CMK (cell line): ENCODE results near the gene ATXN2.
A peak's percentile ranks its signal among the peaks of the same experiment; 100 is the strongest.

ENCODE experiments used
- DNase-seq: peaks from one replicate; pipeline ENCODE4 v3.0.0-alpha.2; 2010; ENCODE audit warnings: low read depth

ATXN2 gene

DNA sequence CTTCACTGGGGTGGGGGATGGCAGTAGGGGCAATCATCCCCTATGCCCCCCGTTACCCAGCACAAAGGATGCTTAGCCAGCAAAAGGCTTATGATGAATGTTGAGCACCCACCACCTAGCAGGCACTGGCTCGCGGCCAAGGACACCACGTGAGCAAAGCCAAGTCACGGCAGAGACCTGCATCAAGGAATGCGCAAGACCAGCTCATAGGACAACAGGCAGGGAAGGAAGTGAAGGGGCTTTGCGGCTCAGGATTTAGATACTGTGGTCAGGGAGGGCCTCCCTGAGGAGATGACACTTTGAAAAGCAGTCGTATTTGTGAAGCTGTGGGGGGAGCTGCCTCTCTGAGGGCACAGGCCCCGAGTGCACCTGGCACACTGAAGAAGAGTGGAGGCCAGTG lies 160.6 kb downstream of the ATXN2 start:
- DNase-seq: peak; percentile 91

DNA sequence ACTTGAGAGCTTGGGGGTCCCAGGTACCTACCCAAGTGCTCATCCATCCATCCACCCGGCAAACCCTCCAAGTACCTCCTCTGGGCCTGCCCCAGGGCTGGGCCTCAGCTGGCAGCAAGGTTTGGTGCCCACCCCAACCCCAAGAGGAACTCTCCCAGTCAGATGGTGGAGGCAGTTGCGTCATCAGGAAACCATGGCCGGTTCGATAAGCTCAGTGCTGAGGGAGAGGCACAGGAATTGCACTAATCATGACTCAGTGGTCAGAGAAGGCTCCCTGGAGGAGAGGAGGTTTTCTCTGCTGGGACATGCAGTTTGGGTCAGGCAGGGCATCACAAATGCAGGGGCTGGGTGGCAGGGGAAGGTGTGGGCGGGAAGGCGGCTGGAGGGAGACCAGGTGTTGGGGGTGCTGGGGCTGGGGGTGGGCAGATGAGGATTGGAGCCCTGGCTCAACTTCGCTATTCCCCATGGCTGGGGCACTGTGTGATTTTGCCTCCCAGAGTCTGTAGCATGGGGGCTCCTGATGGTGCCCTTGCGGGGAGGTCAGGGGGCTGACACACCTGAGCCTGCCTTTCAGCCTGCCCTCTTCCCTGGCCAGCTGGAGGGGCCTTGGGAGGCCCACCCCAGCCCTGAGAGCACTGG lies 161.2 kb downstream of the ATXN2 start:
- peak; percentile 69 for DNase-seq

DNA sequence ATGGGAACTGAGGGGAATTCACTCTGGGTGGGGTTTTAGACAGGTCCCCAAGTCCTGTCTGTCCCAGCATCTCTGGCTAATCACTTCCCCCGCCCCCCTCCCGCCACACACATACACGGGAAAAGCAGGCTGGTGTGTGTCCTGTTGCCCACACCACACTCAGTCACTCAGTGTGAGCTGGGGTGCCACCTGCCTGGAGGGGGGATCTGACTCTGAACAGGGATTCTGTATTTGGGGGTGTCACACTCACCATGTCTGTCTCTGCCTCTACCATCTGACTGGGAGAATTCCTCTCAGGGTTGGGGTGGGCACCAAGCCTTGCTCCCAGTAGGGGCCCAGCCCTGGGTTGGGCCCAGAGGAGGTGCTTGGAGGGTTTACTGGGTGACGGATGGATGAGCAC lies 162.3 kb downstream of the ATXN2 start:
- no peak for DNase-seq

DNA sequence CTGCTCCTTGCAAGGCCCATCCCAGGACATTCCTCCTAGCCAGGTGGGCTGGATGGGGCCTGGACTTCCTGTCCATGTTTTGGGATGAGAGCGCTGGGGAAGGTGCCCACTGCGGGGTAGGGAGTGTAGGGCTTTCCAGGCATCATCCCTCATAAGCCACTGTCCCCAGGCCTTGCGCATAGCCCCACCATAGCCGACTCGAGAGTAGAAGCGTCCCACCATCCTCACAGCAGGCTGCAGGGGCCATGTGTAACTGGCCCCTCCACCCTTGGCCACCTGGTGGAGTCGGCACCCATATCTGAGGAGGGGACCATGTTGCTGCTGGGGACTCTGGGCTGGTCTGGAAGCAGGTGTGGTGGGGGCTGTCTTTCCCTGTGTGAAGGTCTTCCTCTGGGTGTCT lies 162.8 kb downstream of the ATXN2 start:
- no peak for DNase-seq

DNA sequence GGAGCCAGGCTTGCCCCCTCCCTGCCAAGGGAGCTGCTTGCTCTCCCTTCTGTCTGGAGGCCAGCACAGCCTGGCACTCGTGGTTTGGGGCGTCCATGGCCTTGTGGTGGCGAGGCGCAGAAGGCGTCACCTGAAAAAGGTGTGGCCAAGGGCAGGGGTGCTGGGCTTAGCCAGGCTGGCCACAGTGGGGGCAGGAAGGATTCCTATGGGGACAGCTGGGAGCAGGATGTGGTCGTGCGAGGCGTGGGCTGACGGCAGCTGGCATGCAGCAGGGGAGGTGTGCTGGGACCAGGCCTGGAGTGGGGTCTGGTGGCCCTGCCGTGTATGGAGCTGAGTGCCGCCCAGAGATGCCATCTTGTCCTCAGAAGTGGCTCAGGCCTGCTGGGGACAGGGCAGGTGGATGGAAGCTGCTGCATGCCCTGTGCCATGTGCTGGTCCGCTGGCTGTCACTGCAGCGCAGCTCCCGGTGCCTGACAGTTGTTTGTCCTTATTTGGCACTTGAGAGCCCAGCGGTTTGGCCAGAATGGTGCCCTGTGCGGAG lies 163.4 kb downstream of the ATXN2 start:
- no peak for DNase-seq

DNA sequence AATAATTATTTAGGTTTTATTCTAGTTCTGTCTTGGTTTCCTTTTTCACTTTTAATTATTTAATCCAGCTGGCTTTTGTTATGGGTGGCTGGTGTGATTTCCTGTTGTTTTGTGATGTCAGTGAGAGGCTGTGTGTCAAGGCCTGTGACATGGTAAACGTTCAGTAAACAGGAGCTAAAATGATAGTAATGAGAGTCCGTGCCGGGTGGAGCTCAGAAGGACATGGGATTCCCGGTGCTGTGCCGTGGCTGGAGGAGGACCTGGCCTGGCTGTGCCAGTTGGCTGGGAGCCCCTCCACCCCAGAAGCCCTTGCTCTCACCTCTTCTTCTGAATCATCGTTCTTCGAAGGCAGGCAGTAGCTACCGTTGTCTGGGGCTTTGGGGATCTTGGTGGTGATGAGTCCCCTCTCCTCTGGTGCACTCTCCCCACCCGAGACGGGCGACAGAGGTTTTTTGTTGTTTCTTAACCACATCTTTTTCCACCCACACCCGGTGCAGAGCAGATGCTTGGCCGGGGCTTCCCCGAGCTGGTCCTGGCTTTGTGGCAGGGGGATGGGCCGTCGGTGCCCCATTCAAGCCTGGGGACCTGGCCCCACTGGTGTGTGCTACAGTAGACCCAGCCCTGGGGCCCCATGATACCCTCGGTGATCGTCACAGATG lies 164.3 kb downstream of the ATXN2 start:
- DNase-seq: no peak

DNA sequence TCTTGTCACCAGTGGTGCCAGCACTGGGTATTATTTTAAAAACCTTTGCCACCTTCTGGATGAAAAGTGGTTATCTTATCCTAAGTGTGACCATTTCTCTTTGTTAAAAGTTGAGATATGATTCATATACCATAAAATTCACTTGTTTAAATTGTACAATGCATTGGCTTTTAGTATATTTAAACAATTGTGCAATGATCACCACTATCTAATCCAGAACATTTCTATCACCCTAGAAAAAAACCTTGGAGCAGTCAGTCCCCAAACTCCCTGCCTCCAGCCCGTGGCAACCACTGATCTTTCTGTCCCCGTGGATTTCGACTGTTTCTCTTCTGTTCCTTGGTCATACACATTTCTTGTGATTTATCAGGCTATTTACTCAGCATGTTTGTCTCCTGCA lies 165.1 kb downstream of the ATXN2 start:
- no peak for DNase-seq

DNA sequence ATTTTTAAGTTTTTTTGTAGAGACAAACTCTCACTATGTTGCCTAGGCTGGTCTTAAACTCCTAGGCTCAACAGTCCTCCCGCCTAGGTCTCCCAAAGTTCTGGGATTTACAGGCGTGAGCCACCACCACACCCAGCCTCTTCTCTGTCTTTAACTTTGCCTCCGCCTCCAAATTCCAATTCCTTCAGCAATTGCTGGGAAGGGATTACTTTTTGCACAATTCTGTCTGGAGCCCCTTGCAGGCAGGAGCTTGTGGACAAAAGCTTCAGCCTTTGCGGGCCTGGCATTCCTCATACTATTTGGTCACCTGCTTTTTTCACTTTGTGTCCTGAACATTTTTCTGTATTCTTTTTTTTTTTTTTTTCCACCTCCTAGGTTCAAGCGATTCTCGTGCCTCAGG lies 167.3 kb downstream of the ATXN2 start:
- DNase-seq: no peak

DNA sequence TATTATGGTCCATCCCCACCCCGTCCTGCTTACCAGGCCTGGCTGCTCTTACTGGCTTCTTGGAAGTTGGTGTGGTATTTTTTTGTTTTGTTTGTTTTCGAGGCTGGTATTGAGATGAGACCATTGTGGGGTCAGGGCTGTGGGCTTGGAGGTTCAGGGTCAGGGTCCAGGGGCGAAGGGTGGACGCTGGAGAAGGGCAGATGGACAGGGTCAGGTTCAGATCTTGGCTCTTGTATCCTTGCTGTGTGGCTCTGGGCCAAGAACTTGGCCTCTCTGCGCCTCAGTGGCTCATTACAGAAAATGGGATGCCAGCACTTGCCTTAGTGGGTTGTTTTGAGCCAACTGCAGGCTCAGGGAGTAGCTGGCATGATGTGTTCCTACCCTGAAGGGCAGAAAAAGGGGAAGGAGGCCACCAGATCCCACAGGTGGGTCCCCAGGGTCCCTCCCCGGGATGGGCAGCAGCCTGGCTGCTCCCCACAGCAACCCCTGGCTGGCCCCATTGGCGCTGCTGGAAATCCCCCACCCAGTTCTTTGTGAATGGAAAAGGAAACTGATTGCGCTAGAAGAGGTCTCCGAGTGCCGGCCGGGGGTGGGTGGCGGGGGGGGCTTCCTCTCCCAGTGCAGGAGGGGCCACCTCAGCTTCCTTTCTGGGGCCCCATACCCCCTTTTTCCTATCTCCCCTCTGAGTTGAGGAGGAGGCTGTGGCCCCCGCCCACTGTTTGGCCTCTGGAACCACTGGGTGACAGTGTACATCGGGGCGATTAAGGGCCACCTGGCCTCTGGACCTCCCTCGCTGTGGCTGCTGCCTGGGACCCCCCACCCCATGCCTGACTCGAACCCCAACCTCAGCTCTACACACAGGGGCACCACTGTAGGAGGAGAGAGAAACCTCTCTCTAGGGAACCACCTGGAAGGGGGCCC lies 168.4 kb downstream of the ATXN2 start:
- DNase-seq: no peak

DNA sequence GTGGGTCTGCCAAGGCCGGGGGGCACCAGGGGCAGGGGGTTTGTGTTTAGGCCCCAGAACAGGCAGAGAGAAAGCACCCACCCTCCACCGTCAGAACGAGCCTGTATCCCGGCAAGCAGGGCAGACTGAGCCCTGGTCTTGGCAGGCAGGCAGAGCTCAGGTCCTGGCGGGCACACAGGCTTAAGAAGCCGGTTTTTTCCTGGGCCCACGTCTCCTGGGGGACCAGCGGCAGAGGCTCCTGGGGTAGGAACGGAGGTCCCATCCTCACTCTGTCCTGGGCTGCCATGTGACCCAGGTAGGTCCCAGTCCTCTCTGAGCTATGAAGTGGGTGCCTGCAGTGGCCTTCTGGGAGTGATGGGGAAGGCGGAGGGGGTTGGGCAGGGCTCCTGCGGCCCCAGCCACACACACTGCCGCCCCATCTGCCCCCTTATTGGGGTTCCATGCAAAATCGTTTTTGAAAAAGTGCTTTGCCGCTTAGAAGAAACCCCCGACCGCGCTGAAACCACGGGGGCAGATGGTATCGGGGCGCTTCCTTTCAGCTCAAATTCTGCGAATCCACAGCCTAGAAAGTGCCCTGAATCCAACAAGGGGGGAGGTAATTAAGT lies 169.2 kb downstream of the ATXN2 start:
- DNase-seq: peak; percentile 72

DNA sequence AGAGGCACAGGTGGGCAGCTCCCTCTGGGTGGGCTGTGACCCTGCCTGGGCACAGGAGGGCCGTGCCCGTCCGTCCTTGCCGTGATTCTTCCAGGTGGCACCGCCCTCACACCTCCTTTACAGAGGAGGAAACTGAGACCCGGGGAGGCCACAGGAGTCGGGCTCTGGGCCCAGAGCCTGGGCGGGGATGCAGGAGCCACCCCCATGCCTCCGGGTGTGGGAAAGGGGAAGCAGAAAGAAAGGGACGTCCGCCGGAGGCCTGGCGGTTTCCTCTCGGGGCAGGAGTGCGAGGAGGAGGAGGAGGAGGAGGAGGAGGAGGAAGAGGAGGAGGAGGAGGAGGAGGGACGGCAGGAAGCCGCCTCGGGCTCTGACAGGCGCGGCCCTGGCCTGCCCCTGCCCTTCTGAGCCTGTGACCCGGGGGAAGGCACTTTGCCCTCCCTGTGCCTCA lies 170.4 kb downstream of the ATXN2 start:
- DNase-seq: no peak

DNA sequence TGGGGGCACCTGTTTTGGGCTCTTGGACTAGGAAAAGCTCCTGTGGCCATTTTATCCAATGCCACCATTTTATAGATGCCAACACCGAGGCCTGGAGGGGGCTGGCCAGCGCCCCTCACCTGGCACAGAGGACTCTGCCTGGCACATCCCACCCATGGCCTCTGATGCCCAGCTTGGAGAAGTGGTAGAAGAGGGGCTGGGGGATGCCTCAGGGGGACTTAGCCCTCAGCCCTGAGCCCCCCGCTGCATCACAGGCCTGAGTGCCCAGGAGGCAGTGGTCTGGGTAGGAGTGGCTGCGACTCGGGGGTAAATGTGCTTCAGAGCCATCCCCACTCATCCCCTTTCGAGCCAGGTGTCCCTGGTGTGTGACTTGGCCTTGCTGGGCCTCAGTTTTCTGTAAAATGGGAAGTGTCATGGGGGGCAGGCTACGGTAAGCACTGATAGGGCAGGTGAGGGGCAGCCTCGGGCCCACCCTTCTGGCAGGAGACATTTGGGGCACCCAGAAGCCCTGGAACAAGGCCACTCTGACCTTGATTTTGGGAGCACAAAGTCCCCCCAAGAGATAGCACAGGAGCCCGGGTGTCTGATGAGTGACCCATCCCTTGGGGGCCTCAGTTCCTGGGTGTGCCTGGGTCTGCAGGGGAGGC lies 170.9 kb downstream of the ATXN2 start:
- no peak for DNase-seq

DNA sequence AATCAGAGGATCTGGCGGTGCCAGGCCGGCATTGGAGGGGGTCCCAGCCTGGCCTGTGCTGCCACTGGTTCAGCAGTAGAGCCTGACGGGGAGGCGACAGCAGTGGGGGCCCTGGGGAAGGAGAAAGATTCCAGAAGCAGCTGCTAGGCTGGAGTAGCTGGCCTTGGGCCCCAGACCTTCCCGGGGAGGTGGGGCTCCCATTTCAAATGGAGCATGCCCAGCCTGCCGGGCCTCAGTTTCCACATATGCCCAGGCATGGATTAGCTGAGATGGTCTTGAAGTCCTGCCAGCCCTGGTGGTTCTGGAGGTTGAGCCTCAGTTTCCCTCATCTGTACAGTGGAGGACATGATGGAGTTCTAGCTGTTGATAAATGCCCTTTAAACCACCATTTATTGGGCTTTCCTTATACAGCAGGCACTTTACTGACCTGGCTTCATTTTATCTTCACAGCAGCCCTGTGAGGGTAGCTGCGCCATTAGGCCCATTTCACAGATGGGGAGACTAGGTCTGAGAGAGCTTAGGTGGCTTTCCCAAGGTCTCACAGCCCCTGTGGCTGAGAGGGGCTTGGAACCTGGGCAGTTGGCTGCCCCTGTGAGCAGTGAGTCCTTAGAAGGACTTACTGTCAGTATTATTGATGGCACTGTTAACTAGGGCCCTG lies 171.6 kb downstream of the ATXN2 start:
- DNase-seq: no peak

DNA sequence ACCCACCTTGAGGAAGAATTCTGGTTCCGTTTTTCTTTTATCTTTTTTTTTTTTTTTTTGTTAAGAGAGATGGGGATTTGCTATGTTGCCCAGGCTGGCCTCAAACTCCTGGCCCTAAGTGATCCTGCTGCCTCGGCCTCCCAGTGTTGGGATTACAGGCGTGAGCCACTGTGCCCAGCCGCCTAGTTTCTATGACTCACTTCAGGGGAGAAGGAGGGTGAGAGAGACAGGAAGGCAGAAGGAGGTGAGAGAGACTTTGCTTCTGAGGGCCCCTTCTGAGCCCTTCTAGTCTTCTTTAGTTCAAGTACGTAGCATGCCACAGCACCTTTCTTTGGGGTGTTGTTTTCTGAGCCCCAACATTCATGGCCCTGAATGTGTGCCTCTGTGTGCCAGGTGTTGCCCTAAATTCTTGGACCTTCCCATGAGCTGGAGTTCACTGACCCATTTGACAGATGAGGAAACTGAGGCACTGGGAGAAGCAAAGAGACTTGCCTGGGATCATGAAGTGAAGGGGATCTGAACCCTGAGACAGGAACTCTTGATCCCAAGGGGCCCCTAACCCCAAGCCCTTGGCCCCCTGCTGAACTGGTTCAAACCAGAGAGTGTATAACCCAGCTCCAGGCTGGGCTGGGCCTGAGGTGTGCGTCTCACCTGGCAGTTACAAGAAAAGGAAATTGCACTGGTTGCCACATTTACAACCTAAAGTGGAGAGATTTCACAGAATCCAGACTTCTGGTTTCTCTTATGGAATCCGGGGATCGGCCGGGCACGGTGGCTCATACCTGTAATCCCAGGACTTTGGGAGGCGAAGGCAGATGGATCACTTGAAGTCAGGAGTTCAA lies 172.6 kb downstream of the ATXN2 start:
- no peak for DNase-seq

DNA sequence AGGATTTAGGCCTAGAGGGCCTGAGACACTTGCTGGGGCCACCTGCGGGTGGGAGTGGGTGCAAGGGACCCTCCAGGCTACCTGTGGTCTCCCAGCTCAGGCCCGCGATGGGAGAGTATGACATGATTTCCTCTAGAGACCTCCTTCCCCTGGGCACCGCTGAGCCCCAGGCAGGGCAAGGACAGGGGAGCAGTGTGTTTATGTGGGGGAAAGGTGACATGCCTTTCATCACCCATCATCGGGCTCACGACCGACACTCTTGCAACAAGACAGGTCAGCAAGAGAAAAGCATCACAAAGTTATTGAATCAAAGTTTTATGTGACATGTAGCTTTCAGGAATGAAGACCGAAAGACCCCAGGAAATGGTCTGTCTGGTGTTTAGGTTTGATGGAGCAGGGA lies 173.5 kb downstream of the ATXN2 start:
- DNase-seq: no peak

DNA sequence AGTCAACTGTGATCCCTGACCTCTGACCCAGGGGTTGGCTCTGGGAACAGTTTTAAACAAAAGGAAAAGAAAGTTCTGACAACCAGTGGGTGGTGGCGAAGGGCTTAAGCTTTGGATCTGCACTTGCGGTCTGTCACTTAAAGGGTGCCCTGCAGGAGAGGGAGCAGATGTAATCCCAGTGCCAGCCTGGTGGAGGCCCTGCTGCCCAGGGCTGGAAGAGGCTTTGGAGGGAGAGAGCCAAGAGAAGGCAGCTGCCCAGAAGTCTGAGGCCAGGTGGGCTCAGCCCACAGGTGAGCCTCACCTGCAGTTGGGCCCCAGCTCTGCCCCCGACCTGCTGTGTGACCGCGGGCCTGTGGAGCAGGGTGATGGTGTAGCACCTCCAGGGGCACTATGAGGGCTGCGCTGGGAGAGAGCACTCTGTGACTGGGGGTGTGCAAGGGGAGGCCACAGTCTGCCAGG lies 174.3 kb downstream of the ATXN2 start:
- no peak for DNase-seq

DNA sequence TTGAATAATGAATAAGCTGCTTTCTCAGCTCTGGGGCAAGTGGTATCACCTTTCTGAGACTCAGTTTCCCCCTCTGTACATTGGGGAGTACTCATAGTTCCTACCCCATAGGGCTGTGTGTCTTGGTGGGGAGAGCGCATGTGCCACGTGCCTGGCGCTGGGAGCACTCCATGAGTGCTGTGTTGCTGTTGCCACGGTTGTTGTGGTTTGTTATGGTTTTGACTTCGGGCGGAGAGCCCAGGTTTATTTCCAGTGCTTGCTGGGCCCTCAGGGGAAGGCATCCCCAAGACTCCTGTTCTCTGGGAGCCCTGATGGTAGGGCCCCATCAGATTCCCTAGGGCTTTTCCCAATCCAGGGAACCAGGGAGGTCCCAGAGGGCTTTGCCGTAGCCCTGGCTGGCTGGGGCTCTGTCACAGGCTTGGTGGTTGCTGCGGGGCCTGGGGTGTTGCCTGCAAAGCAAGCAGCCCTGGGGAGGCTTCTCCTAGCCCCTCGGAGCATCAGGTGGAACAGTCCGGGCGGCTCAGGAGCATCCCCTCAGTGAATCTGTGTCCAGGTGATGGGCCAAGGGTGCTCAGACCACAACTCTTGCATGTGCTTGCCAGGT lies 174.8 kb downstream of the ATXN2 start:
- DNase-seq: no peak

DNA sequence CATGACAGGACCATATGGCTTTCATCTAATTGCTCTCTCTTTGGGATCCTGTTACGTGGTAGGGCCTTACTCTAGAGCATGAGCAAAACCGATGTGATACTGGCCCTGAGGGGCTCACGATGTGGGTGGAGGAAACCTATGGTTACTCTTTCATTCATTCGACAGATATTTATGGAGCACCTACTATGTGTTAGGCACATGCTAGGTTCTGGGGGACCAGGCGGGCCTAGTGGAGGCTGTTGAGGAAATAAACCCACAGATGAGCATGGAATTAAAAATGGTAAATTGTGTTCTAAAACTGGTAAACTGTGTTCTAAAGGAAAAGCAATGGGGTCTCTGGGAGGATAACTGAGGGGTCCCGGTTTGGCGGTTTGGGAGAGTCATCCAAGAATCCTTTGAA lies 178.6 kb downstream of the ATXN2 start:
- DNase-seq: no peak

DNA sequence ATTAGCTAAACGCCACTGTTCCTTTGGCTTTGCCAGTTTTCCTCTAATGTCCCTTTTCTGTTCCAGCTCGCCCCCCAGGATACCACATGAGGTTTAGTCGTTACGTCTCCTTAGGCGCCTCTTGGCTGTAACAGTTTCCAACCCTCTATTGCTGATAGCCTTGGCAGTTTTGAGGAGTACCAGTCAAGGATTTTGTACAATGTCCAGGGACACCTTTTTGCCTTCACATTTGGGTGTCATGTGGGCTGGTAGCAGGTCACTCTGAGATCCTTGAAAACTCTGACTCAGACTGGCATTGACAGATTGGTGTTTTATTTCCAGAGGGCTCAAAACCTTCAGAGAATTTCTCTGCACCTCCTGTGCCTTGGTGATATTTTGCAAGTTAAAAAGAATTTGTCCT lies 179.3 kb downstream of the ATXN2 start:
- DNase-seq: no peak

DNA sequence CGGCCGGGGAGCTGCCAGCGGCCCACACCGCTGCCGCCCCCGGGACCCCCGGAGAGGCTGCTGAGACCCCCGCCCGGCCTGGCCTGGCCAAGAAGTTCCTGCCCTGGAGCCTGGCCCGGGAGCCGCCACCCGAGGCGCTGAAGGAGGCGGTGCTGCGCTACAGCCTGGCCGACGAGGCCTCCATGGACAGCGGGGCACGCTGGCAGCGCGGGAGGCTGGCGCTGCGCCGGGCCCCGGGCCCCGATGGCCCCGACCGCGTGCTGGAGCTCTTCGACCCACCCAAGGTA lies 180.6 kb downstream of the ATXN2 start:
- no peak for DNase-seq
